HFFc6 (cell line): ENCODE measurements around the gene NCKAP5. TPM values are rescaled to one million over a fixed set of nuclear protein-coding genes. Genes with fewer than 3 reads are reported as not detected.

Experiments used
- DNase-seq: peaks from one replicate; pipeline ENCODE4 v3.0.0-alpha.2; 2018
- H3K27ac Mint-ChIP-seq: 2 replicates; pipeline ENCODE4 v1.8.0; 2020; ENCODE audit warnings: mild to moderate bottlenecking, mixed read lengths
- H3K27me3 Mint-ChIP-seq: 2 replicates; pipeline ENCODE4 v1.8.0; 2021; ENCODE audit warnings: mild to moderate bottlenecking, moderate library complexity, mixed read lengths; ENCODE audit not compliant: insufficient read depth
- H3K36me3 Mint-ChIP-seq: 2 replicates; pipeline ENCODE4 v1.8.0; 2021; ENCODE audit warnings: low read depth, mixed read lengths
- H3K4me1 Mint-ChIP-seq: 2 replicates; pipeline ENCODE4 v1.8.0; 2020; ENCODE audit warnings: low read depth, mixed read lengths
- H3K4me3 Mint-ChIP-seq: 2 replicates; pipeline ENCODE4 v1.8.0; 2020; ENCODE audit warnings: mild to moderate bottlenecking, moderate library complexity, mixed read lengths
- H3K9me3 Mint-ChIP-seq: 2 replicates; pipeline ENCODE4 v1.8.0; 2020; ENCODE audit warnings: mild to moderate bottlenecking, mixed read lengths
- CTCF ChIP-seq: fragments of 200-600 bp; sonication (generic); IDR thresholded peaks from 2 replicates; pipeline ENCODE4 v1.5.0; 2021; ENCODE audit warnings: antibody characterized with exemption, mild to moderate bottlenecking
- total RNA-seq, 6 experiments: library from RNA; stranded (reverse); fragmentation: NEBNext Ultra II Directional; extraction: Animal tissue kit (Norgen Biotek cat#: 25700); gene quantifications; 2 replicates in 1 of 6; 3 replicates in 5 of 6; pipeline ENCODE4 v1.2.3, GENCODE V29; 2021

NCKAP5 gene
- total RNA-seq, 6 experiments from 2014 or later: 0.31 to 4.0 (median 3.1) TPM

- no peak overlapping the region for H3K27ac Mint-ChIP-seq
- peaks cover 18% of the 10 kb centered on the region for H3K4me1 Mint-ChIP-seq
- no peak overlapping the region for H3K4me3 Mint-ChIP-seq
- DNase-seq: no peak
- H3K27me3 Mint-ChIP-seq: peaks cover 10% of the 10 kb centered on the region; the same call in 1 of the 2 replicates
- no peaks in the 10 kb centered on the region for H3K9me3 Mint-ChIP-seq
- H3K36me3 Mint-ChIP-seq: no peaks in the 10 kb centered on the region
- TF ChIP-seq CTCF: no peak
Measured at GRCh38 chr2:133506996-133507395, 61.3 kb downstream of the NCKAP5 start.

GRCh38 chr2:133504566-133505505 is 63.4 kb downstream of the NCKAP5 start:
- H3K4me1 Mint-ChIP-seq: peaks cover 20% of the 10 kb centered on the region
- no peak for DNase-seq
- TF ChIP-seq CTCF: no peak

GRCh38 chr2:133503927-133504326 is 64.3 kb downstream of the NCKAP5 start:
- no peak for TF ChIP-seq CTCF
- H3K4me1 Mint-ChIP-seq: peaks cover 29% of the 10 kb centered on the region
- no peaks in the 10 kb centered on the region for H3K9me3 Mint-ChIP-seq
- H3K36me3 Mint-ChIP-seq: no peaks in the 10 kb centered on the region
- peaks cover 4% of the 10 kb centered on the region for H3K27me3 Mint-ChIP-seq
- no peak overlapping the region for H3K4me3 Mint-ChIP-seq
- no peak for DNase-seq
- H3K27ac Mint-ChIP-seq: no peak overlapping the region

More at GRCh38 chr2:133504566-133505505, 63.4 kb downstream of the NCKAP5 start:
- Mint-ChIP-seq H3K27me3 (peaks cover 6% of the 10 kb centered on the region; the same call in 1 of the 2 replicates), H3K27ac (no peak overlapping the region), H3K4me3 (no peak overlapping the region), H3K36me3 (no peaks in the 10 kb centered on the region), H3K9me3 (no peaks in the 10 kb centered on the region)

- no peak for TF ChIP-seq CTCF
- no peaks in the 10 kb centered on the region for H3K9me3 Mint-ChIP-seq
- H3K36me3 Mint-ChIP-seq: no peaks in the 10 kb centered on the region; the same call in 1 of the 2 replicates
Measured at GRCh38 chr2:133503323-133503722, 64.9 kb downstream of the NCKAP5 start.

GRCh38 chr2:133502678-133503077 is 65.6 kb downstream of the NCKAP5 start:
- Mint-ChIP-seq H3K4me1 (peaks cover 36% of the 10 kb centered on the region), H3K27ac (no peak overlapping the region), H3K27me3 (peaks cover 4% of the 10 kb centered on the region), H3K36me3 (peaks cover 3% of the 10 kb centered on the region; the same call in 1 of the 2 replicates), H3K9me3 (no peaks in the 10 kb centered on the region), H3K4me3 (no peak overlapping the region)
- DNase-seq: no peak
- no peak for TF ChIP-seq CTCF

More at GRCh38 chr2:133503323-133503722, 64.9 kb downstream of the NCKAP5 start:
- Mint-ChIP-seq H3K4me1 (peaks cover 30% of the 10 kb centered on the region), H3K27me3 (peaks cover 4% of the 10 kb centered on the region), H3K27ac (no peak overlapping the region), H3K4me3 (no peak overlapping the region)
- no peak for DNase-seq
